RWPE1 (cell line): ENCODE measurements around the gene NOL4L.

Experiments
- CTCF ChIA-PET: fragments of 350-600 bp; sonication (Branson Sonifier 250); formaldehyde crosslinking; extraction: SDS; loops from one replicate; lab custom pipeline; 2021; lab: Yijun Ruan, JAX
- POLR2A ChIA-PET: fragments of 400-600 bp; formaldehyde crosslinking; extraction: SDS; loops from one replicate; lab custom pipeline; 2020; ENCODE audit warnings: antibody characterized with exemption; ENCODE audit not compliant: low non-redundant PET; lab: Yijun Ruan, JAX
- DNase-seq: peaks from one replicate; pipeline ENCODE4 v3.0.0; 2012; ENCODE audit warnings: low spot score
- H3K27ac ChIP-seq: fragments of 450-650 bp; 2 replicates; pipeline ENCODE4 v1.5.1; 2017
- CTCF ChIP-seq: fragments of 450-650 bp; conservative IDR thresholded peaks from 2 replicates; pipeline ENCODE4 v1.5.1; 2017; ENCODE audit warnings: low read depth, mild to moderate bottlenecking

NOL4L gene

GRCh38 chr20:32516583-32517517 is 68.3 kb downstream of the NOL4L start:
- no peak for TF ChIP-seq CTCF
- H3K27ac ChIP-seq = no peak overlapping the region
- no peak for DNase-seq
- ChIA-PET POLR2A (no interaction called here), CTCF (interaction anchor here (0.6 to 1.1 kb wide), 3 partner anchors 15 to 136 kb away, joined by 3 to 6 read pairs (median 4); no protein-coding TSS in a partner anchor)

GRCh38 chr20:32515631-32516101 is 69.5 kb downstream of the NOL4L start:
- H3K27ac ChIP-seq = no peak overlapping the region
- no peak for TF ChIP-seq CTCF
- ChIA-PET CTCF (interaction anchor here (0.6 to 1.1 kb wide), 3 partner anchors 24 to 697 kb away, joined by 3 to 4 read pairs (median 4); no protein-coding TSS in a partner anchor), POLR2A (no interaction called here)
- DNase-seq = no peak

- DNase-seq = no peak
- ChIA-PET POLR2A (no interaction called here), CTCF (no interaction called here)
- H3K27ac ChIP-seq = no peak overlapping the region
- no peak for TF ChIP-seq CTCF
These were observed 70.4 kb downstream of the NOL4L start for GRCh38 chr20:32514760-32515159.

GRCh38 chr20:32513031-32513866 is 71.9 kb downstream of the NOL4L start:
- no peak for DNase-seq
- H3K27ac ChIP-seq = no peak overlapping the region
- ChIA-PET CTCF (interaction anchor here (1.0 kb wide), 1 partner anchor 139 kb away, joined by 3 read pairs; no protein-coding TSS in a partner anchor), POLR2A (no interaction called here)
- TF ChIP-seq CTCF = no peak

- TF ChIP-seq CTCF = no peak
- CTCF ChIA-PET = interaction anchor here (0.6 to 1.2 kb wide), 3 partner anchors 26 to 72 kb away, joined by 3 to 4 read pairs (median 3); no protein-coding TSS in a partner anchor
- no peak for DNase-seq
- H3K27ac ChIP-seq = no peak overlapping the region
- POLR2A ChIA-PET = no interaction called here
These were observed 73.1 kb downstream of the NOL4L start for GRCh38 chr20:32512047-32512385.
